HepG2 (cell line): ENCODE data around the gene PKD1L1.
"Not testable (repeated sequence)": the region's sequence is repeated elsewhere in the genome, so short reads cannot be mapped to it uniquely, and the experiment has no call there.

Experiments used
- BRCA1 ChIP-seq: sonication (generic); formaldehyde crosslinking; IDR thresholded peaks from 2 replicates; pipeline ENCODE4 v1.4.0; 2020; ENCODE audit warnings: missing genetic modification reagents
- CEBPB ChIP-seq: IDR thresholded peaks from 2 replicates; pipeline ENCODE4 v1.6.1; 2011; ENCODE audit warnings: low read depth, low read length, improper control_type of control experiment, borderline replicate concordance
- FLYWCH1 ChIP-seq: sonication (generic); formaldehyde crosslinking; IDR thresholded peaks from 2 replicates; pipeline ENCODE4 v1.8.1; 2023; ENCODE audit warnings: mild to moderate bottlenecking, missing genetic modification reagents
- KLF9 ChIP-seq: IDR thresholded peaks from 2 replicates; pipeline ENCODE4 v1.6.1; 2016; ENCODE audit warnings: low read depth
- POLR2A ChIP-seq, 2 experiments: IDR thresholded peaks; 2 replicates each; pipeline ENCODE4 v1.6.1; 2011; ENCODE audit warnings: low read depth in 2 of 2, low read length in 2 of 2, mild to moderate bottlenecking in 1 of 2, moderate library complexity in 1 of 2; ENCODE audit not compliant: insufficient read depth in 1 of 2
- REXO4 ChIP-seq: sonication (generic); formaldehyde crosslinking; IDR thresholded peaks from 2 replicates; pipeline ENCODE4 v1.8.0; 2022; ENCODE audit warnings: missing genetic modification reagents, mild to moderate bottlenecking, borderline replicate concordance
- ZNF292 ChIP-seq: sonication (generic); formaldehyde crosslinking; IDR thresholded peaks from 2 replicates; pipeline ENCODE4 v1.8.1; 2022; ENCODE audit warnings: mild to moderate bottlenecking, low read depth, missing genetic modification reagents, borderline replicate concordance
- TF ChIP-seq, protein P1 (sequence below): sonication (generic); formaldehyde crosslinking; IDR thresholded peaks from 2 replicates; pipeline ENCODE4 v1.5.0; 2020; ENCODE audit warnings: mild to moderate bottlenecking, missing genetic modification reagents
- TF ChIP-seq, protein P2 (sequence below): sonication (generic); formaldehyde crosslinking; IDR thresholded peaks from 2 replicates; pipeline ENCODE4 v1.5.0; 2020; ENCODE audit warnings: mild to moderate bottlenecking, missing genetic modification reagents, moderate library complexity

GRCh38 chr7:47793186-47793585 lies 155.1 kb downstream of the PKD1L1 start:
- not testable (repeated sequence) for TF ChIP-seq CEBPB; REXO4 (CRISPR knock-in tag); POLR2A (IDR thresholded peaks at IDR 0.05; ENCODE audit: insufficient read depth in 1 of 2, low read depth in 2 of 2, low read length in 2 of 2); FLYWCH1 (CRISPR knock-in tag); KLF9 (CRISPR knock-in tag); BRCA1 (CRISPR knock-in tag); ZNF292 (CRISPR knock-in tag)
- TF ChIP-seq, protein P1, sequence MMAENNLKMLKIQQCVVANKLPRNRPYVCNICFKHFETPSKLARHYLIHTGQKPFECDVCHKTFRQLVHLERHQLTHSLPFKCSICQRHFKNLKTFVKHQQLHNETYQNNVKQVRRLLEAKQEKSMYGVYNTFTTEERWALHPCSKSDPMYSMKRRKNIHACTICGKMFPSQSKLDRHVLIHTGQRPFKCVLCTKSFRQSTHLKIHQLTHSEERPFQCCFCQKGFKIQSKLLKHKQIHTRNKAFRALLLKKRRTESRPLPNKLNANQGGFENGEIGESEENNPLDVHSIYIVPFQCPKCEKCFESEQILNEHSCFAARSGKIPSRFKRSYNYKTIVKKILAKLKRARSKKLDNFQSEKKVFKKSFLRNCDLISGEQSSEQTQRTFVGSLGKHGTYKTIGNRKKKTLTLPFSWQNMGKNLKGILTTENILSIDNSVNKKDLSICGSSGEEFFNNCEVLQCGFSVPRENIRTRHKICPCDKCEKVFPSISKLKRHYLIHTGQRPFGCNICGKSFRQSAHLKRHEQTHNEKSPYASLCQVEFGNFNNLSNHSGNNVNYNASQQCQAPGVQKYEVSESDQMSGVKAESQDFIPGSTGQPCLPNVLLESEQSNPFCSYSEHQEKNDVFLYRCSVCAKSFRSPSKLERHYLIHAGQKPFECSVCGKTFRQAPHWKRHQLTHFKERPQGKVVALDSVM = not testable (repeated sequence)
- TF ChIP-seq, protein P2, sequence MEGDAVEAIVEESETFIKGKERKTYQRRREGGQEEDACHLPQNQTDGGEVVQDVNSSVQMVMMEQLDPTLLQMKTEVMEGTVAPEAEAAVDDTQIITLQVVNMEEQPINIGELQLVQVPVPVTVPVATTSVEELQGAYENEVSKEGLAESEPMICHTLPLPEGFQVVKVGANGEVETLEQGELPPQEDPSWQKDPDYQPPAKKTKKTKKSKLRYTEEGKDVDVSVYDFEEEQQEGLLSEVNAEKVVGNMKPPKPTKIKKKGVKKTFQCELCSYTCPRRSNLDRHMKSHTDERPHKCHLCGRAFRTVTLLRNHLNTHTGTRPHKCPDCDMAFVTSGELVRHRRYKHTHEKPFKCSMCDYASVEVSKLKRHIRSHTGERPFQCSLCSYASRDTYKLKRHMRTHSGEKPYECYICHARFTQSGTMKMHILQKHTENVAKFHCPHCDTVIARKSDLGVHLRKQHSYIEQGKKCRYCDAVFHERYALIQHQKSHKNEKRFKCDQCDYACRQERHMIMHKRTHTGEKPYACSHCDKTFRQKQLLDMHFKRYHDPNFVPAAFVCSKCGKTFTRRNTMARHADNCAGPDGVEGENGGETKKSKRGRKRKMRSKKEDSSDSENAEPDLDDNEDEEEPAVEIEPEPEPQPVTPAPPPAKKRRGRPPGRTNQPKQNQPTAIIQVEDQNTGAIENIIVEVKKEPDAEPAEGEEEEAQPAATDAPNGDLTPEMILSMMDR (CRISPR knock-in tag) = not testable (repeated sequence)
